Stomach (tissue), 4 donors: ENCODE results near the gene DNAJB8.

Experiments
- EP300 ChIP-seq: sonication (generic); formaldehyde crosslinking; IDR thresholded peaks from one replicate; pipeline ENCODE4 v1.6.1; 2017; ENCODE audit warnings: antibody characterized with exemption
- POLR2A ChIP-seq, 4 donors: fragments of 450-650 bp; IDR thresholded peaks; one replicate each; pipeline ENCODE4 v1.6.1; 2016; ENCODE audit warnings: antibody characterized with exemption in 4 of 4, control low read depth in 2 of 4, mild to moderate bottlenecking in 1 of 4, moderate library complexity in 1 of 4
- POLR2AphosphoS5 ChIP-seq, 3 donors: sonication (generic); formaldehyde crosslinking; IDR thresholded peaks; one replicate each; pipeline ENCODE4 v1.6.1; 2016; ENCODE audit warnings: antibody characterized with exemption in 3 of 3
- TF ChIP-seq, protein P1 (sequence below), 7 experiments: fragments of 450-650 bp in 4 of 7; fragments of 200-600 bp in 3 of 7; sonication (generic) in 3 of 7; IDR thresholded peaks; one replicate each; pipeline ENCODE4 v1.5.1; 2016 to 2019; ENCODE audit warnings: antibody characterized with exemption in 7 of 7, control low read depth in 2 of 7, mild to moderate bottlenecking in 1 of 7

GRCh38 chr3:128481438-128481942 is 14.8 kb upstream of the DNAJB8 start:
- TF ChIP-seq POLR2AphosphoS5 (IDR thresholded peaks at IDR 0.05) (no peak), POLR2A (IDR thresholded peaks at IDR 0.05) (no peak), EP300 (no peak)
- TF ChIP-seq, protein P1, sequence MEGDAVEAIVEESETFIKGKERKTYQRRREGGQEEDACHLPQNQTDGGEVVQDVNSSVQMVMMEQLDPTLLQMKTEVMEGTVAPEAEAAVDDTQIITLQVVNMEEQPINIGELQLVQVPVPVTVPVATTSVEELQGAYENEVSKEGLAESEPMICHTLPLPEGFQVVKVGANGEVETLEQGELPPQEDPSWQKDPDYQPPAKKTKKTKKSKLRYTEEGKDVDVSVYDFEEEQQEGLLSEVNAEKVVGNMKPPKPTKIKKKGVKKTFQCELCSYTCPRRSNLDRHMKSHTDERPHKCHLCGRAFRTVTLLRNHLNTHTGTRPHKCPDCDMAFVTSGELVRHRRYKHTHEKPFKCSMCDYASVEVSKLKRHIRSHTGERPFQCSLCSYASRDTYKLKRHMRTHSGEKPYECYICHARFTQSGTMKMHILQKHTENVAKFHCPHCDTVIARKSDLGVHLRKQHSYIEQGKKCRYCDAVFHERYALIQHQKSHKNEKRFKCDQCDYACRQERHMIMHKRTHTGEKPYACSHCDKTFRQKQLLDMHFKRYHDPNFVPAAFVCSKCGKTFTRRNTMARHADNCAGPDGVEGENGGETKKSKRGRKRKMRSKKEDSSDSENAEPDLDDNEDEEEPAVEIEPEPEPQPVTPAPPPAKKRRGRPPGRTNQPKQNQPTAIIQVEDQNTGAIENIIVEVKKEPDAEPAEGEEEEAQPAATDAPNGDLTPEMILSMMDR (IDR thresholded peaks at IDR 0.05): no peak
